GM12891 (cell line): ENCODE results near the gene CRHR2.

Source experiments
- DNase-seq: peaks from one replicate; pipeline ENCODE4 v3.0.0; 2011; ENCODE audit warnings: low spot score; ENCODE audit not compliant: insufficient read length
- FAIRE-seq: peaks from 2 replicates; lab custom pipeline; 2011; peaks lifted over from hg19 to GRCh38; lab: Jason Lieb, UNC
- PAX5 ChIP-seq: IDR thresholded peaks from 2 replicates; pipeline ENCODE4 v1.6.1; 2011; ENCODE audit warnings: low read length, moderate library complexity, mild to moderate bottlenecking; ENCODE audit not compliant: insufficient read depth, severe bottlenecking
- POLR2A ChIP-seq: IDR thresholded peaks from 2 replicates; pipeline ENCODE4 v1.6.1; 2011; ENCODE audit warnings: low read depth, low read length, control low read depth
- POLR2AphosphoS5 ChIP-seq: IDR thresholded peaks from 2 replicates; pipeline ENCODE4 v1.6.1; 2011; ENCODE audit warnings: low read depth, low read length, control low read depth
- POU2F2 ChIP-seq: IDR thresholded peaks from 2 replicates; pipeline ENCODE4 v1.6.1; 2011; ENCODE audit warnings: low read depth, mild to moderate bottlenecking, control low read depth, low read length, moderate library complexity
- SPI1 ChIP-seq: IDR thresholded peaks from 2 replicates; pipeline ENCODE4 v1.6.1; 2011; ENCODE audit warnings: low read depth, low read length, control low read depth
- TAF1 ChIP-seq: IDR thresholded peaks from 2 replicates; pipeline ENCODE4 v1.6.1; 2011; ENCODE audit warnings: low read depth, low read length, control low read depth

CRHR2 gene

DNA sequence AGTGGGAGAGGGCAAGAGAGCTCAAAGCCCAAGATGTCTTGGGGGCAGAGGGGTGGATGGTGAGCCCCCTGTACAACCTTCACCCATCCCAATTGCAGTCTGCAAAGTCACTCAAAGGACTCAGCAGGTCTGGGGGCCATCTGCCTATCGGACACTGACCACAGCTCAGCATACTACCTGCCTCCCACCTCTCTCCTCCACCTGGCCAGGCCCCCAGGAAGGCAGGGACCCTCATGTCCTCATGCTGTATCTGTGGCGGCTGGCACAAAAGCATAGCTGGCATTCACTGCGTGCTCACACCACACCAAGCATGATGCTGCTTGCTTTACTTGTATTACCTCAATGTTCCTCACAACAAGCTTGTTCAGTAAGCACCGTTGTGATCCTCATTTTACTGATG, 16.2 kb upstream of the CRHR2 start:
- no peak for TF ChIP-seq POLR2A
- no peak for TF ChIP-seq SPI1
- no peak for TF ChIP-seq PAX5
- DNase-seq = no peak
- FAIRE-seq = no peak

GRCh38 chr7:30697719-30698460, 15.6 kb upstream of the CRHR2 start:
- TF ChIP-seq TAF1 (no peak), SPI1 (no peak), PAX5 (no peak), POU2F2 (no peak), POLR2A (no peak), POLR2AphosphoS5 (no peak)
- DNase-seq (no peak), FAIRE-seq (no peak)

- no peak for TF ChIP-seq POU2F2
- no peak for TF ChIP-seq POLR2AphosphoS5
- no peak for TF ChIP-seq TAF1
- FAIRE-seq (no peak), DNase-seq (no peak)
Measured at GRCh38 chr7:30694774-30695721, 12.8 kb upstream of the CRHR2 start.

DNA sequence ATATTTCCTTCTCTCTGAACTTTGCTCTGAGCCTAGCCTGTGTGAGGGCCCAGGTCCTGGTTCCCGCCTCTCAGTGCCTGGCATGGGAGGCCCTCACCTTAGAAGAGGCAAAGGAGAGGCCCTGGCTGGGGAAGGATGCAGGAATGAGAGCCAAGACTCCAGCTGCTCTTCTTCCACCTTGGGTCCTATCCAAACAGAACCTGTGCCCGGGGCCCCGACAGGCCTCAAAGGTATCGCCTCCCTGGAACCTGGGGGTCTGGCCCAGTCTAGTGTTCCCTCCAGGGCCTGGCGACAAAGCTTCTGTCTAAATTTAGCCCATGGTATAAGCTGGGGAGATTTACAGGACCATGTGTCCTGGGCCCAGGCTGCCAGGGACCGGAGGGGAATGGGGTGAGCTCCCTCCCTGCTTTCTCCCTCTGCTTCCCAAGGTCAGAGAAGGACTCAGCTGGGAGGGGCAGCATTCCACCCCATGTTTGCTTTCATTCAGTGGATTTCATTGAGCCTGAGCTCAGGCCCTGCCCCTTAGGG, 12.0 kb upstream of the CRHR2 start:
- no peak for FAIRE-seq
- TF ChIP-seq PAX5 (no peak), POLR2AphosphoS5 (no peak), POU2F2 (no peak), TAF1 (no peak), POLR2A (no peak), SPI1 (no peak)

GRCh38 chr7:30692882-30693281, 10.6 kb upstream of the CRHR2 start:
- FAIRE-seq (no peak), DNase-seq (no peak)
- TF ChIP-seq POLR2AphosphoS5 = no peak
- no peak for TF ChIP-seq POLR2A
- TF ChIP-seq PAX5 = no peak
- TF ChIP-seq POU2F2 = no peak
- TF ChIP-seq SPI1 = no peak
- TF ChIP-seq TAF1 = no peak

More for the DNA sequence above, 12.0 kb upstream of the CRHR2 start:
- DNase-seq = no peak

GRCh38 chr7:30692438-30692837, 10.2 kb upstream of the CRHR2 start:
- FAIRE-seq (no peak), DNase-seq (no peak)
- TF ChIP-seq TAF1 (no peak), POLR2A (no peak), POU2F2 (no peak), PAX5 (no peak), SPI1 (no peak), POLR2AphosphoS5 (no peak)

- DNase-seq = no peak
Measured at GRCh38 chr7:30690011-30690410, 7.8 kb upstream of the CRHR2 start.

DNA sequence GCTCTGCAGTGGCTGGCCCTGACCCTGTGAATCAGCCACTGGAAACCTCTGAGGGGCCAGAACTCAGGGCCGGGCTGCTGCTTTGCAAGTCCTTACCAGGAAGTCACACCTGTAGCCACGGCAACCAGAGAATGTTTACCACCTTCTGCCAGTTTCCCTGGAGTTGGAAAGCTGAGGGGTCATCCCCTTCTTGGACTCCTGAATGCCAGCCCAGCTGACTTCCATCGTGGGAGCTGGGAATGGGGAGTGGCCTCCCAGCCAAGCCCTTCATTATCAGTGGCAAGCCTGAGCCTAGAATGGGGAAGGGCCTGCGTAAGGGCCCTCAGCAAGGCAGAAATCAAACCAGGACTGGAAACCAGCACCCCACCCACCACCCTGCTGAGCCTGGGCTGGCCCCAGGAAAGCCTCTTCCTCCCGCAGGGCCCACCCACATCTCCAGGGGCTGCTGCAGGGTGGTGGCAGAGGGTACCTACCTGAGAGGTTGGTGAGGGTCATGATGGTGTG, 6.5 kb upstream of the CRHR2 start:
- DNase-seq (no peak), FAIRE-seq (no peak)
- no peak for TF ChIP-seq POLR2A
- no peak for TF ChIP-seq POU2F2
- TF ChIP-seq TAF1 = no peak
- no peak for TF ChIP-seq PAX5
- TF ChIP-seq POLR2AphosphoS5 = no peak

More at GRCh38 chr7:30690011-30690410, 7.8 kb upstream of the CRHR2 start:
- no peak for TF ChIP-seq SPI1
- no peak for TF ChIP-seq POU2F2
- TF ChIP-seq POLR2A = no peak
- TF ChIP-seq PAX5 = no peak
- no peak for TF ChIP-seq POLR2AphosphoS5
- TF ChIP-seq TAF1 = no peak
- FAIRE-seq = no peak

GRCh38 chr7:30687604-30688003, 5.3 kb upstream of the CRHR2 start:
- TF ChIP-seq TAF1 = no peak
- no peak for TF ChIP-seq POLR2AphosphoS5
- no peak for TF ChIP-seq POLR2A
- no peak for TF ChIP-seq POU2F2
- TF ChIP-seq PAX5 = no peak
- TF ChIP-seq SPI1 = no peak
- FAIRE-seq (no peak), DNase-seq (no peak)
